Adipose tissue (tissue), 3 donors: Measurements from ENCODE around the gene AHRR. TPM values are rescaled to one million over a fixed set of nuclear protein-coding genes. Genes with fewer than 3 reads are reported as not detected.

Experiments used
- H3K27ac ChIP-seq: one replicate; pipeline ENCODE4 v1.5.1; 2013; ENCODE audit warnings: low read depth, low read length
- WGBS, 3 donors: extraction: QIAGEN DNeasy Blood & Tissue Kit; methylation state at CpG; one replicate each; pipeline ENCODE4 v1.1.7; 2013; 5-methylcytosine and 5-hydroxymethylcytosine counted together
- polyA plus RNA-seq, 3 donors: library from polyadenylated mRNA; stranded (reverse); fragments of 200-250 nt; gene quantifications; one replicate each; pipeline ENCODE4 v1.2.3, GENCODE V29; 2013
- donor health status: healthy with polysubstance abuse.
- donor health status: Bipolar disorder and iron deficiency.
- donor health status: healthy.

The AHRR gene
- polyA plus RNA-seq, 3 donors, result 0.11 to 1.5 (median 0.28) TPM

DNA sequence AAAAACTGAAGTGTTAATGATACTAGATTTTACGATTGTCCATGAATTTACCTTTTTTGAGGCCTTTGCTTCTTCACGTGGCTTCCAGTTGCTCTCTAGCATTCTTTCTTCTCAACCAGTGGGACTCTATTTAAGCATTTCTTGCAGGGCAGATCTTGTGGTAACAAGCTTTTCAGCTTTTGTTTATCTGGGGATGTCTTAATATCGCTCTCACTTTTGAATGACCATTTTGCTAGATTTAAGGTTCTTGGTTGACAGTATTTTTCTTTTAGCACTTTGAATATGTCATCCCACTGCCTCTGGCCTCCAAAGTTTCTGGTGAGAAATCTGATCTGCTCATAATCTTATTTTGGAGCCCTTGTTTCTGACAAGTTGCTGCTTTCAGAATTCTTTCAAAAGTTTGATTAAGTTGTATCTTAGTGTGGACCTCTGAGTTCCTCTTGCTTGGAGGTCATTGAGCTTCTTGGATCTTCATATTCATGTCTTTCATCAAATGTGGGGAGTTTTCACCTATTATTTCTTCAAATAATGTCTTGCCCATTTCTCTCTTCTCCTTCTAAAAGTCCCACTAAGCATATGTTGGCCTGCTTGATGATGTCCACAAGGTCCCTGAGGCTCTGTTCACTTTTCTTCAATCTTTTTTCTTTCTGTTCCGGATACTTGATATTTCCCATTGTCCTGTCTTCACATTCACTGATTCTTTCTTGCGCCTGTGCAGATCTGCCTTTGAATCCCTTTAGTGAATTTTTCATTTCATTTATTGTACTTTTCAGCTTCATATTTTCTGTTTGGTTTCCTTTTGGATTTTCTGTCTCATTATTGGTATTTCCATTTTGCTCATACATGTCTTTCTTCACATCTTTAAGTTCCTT, 130.3 kb downstream of the AHRR start:
- 79 to 89% (median 79%) methylated on average over 5 of the region's 5 CpGs for WGBS, 3 donors
- H3K27ac ChIP-seq, result no peak overlapping the region

DNA sequence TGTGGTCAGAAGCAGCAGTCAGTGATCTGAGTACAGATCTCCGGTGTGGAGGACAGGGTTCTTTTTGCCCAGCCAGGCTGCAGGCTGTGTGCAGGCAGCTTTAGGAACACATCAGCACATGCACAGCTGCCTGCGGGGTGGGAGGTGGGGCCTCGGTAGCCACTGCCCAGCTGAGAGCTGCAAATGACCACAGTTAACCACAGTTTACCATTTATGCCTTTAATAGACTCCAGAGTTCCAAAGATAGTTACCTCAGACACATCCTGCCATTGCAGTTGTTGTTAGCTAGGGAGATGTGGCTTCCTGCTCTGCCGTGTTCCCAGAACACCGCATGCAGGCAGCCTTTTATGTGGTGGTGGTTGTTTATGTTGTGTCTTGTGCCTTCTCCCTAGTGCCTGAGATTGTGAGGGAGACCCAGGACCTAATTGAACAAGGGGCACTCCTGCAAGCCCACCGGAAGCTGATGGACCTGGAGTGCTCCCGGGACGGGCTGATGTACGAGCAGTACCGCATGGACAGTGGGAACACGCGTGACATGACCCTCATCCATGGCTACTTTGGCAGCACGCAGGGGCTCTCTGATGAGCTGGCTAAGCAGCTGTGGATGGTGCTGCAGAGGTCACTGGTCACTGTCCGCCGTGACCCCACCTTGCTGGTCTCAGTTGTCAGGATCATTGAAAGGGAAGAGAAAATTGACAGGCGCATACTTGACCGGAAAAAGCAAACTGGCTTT, 131.6 kb downstream of the AHRR start:
- 91 to 96% (median 95%) methylated on average over 17 of the region's 17 CpGs for WGBS, 3 donors
- H3K27ac ChIP-seq, result no peak overlapping the region

DNA sequence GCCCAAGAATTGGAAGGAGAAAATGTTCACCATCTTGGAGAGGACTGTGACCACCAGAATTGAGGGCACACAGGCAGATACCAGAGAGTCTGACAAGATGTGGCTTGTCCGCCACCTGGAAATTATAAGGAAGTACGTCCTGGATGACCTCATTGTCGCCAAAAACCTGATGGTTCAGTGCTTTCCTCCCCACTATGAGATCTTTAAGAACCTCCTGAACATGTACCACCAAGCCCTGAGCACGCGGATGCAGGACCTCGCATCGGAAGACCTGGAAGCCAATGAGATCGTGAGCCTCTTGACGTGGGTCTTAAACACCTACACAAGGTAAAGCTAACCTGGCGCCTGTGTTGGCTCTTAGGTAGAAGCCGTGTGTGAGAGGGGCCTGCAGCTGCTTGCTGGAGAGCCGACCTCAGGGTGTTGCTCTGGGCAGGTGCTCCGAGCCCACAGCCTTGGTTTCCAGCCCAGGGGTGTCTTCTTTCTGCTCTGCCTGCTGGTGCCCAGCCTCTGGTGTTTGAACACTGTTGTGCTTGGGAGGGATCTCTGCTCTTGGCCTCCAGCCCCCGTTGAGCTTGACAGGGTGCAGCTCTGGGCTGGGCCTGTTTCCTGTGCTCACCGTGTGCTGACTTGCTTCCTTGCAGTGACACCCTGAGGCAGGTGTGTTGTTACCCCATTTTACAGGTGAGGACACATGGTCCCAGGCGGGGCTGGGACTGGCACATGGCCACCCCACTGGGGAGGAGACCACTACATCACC, 132.4 kb downstream of the AHRR start:
- WGBS, 3 donors, result 91 to 93% (median 92%) methylated on average over 16 of the region's 16 CpGs
- no peak overlapping the region for H3K27ac ChIP-seq

DNA sequence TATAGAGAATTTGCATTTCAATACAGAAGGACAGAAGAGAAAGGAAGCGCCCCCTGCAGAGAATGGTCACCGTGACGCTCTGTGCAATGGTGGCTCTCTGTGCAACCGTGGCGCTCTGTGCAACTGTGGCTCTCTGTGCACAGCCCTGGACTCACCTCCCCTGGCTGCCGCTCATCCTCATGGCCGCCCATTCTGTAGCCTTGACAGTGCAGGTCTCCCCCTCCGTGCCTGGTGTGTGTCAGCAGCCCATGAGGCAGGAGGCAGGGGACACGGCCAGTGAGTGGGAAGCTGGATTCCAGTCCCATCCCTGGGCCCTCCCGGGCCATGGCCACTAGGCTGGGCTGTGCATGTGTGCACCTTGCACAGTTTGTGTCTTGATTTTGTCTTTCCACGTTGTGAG, 133.4 kb downstream of the AHRR start:
- H3K27ac ChIP-seq, result no peak overlapping the region
- 81 to 90% (median 88%) methylated on average over 11 of the region's 11 CpGs for WGBS, 3 donors

DNA sequence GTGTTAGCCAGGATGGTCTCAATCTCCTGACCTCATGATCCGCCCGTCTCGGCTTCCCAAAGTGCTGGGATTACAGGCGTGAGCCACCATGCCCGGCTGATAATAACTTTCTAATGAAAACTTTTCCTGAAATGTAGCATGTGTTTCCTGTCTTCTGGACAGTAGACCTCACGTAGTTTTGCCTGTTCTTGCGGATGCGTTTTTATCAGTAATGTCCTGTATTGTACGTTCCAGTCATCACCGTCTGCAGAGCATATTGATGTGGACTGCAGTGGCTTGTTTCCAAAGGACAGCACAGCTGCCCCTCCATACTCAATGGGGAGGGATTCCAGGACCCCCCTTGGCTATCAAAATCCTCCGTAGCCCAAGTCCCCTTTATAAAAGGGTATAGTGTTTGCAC, 134.3 kb downstream of the AHRR start:
- 89 to 91% (median 90%) methylated on average over 11 of the region's 11 CpGs for WGBS, 3 donors
- no peak overlapping the region for H3K27ac ChIP-seq

DNA sequence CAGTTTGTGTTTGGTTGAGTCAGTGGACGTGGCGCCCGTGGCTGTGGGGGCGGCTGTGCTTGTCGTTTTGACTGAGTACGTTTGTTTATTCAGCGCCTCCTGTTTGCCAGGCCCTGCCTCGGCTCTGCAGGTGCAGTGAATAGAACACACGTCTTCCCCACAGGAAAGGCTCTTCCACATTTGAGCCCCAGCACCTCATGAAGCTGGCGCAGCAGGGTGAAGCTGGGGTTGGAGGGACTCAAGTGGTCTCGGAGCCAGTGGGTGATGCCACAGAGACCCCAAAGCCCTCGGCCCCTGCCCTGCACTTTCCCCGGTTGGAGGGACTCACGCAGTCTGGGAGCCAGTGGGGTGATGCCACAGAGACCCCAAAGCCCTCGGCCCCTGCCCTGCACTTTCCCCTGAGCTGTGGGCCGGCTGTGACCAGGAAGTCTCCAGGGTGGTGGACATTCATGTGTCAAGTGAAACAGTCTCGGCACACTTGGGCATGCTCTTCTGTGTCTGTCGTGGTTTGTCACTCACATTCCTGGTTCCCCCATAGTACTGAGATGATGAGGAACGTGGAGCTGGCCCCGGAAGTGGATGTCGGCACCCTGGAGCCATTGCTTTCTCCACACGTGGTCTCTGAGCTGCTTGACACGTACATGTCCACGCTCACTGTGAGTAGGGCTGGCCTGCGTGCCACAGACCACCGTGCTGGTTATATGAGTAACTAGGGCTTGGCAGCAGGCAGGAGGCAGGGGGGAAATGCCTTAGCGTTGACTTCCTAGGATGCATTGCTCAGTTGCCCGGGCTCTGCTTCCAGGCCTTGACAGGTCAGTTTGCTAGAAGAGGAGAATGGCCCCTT, 135.1 kb downstream of the AHRR start:
- H3K27ac ChIP-seq, result no peak overlapping the region
- WGBS, 3 donors, result 86 to 92% (median 88%) methylated on average over 28 of the region's 28 CpGs

DNA sequence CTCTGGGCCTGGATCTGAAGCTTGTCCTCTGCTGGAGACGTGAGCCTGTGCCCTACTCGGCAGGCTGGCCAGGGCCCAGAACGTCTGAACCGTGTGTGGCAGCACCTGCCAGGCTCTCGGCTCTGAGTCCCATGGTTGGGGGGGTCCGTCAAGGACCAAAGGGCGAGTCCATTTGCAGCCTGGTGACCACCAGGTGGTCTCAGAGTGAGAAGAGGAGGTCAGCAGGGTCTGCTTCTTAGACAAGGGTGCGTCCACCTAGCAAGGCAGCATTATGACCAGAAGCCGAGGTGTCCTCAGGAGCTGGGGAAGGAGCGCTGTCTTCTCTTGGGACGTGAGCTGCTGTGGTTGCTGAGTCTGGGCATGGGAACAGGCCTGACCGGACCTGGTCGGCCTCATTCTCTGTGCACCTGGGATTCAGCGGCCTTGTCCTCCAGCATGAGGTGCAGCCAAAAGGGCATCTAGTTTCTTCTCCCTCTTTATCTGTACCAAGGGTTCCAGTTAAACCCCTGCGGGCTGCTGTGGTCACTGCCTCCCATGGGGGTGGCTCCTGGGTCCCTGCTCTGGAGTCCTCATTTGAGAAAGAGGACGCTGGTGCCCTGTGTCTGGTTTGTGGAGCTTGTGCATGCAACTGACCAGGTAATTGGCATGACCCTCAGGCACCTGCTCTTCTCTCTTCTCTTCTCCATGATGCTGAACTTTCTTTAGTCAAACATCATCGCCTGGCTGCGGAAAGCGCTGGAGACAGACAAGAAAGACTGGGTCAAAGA, 135.9 kb downstream of the AHRR start:
- no peak overlapping the region for H3K27ac ChIP-seq
- 86 to 95% (median 95%) methylated on average over 19 of the region's 19 CpGs for WGBS, 3 donors

DNA sequence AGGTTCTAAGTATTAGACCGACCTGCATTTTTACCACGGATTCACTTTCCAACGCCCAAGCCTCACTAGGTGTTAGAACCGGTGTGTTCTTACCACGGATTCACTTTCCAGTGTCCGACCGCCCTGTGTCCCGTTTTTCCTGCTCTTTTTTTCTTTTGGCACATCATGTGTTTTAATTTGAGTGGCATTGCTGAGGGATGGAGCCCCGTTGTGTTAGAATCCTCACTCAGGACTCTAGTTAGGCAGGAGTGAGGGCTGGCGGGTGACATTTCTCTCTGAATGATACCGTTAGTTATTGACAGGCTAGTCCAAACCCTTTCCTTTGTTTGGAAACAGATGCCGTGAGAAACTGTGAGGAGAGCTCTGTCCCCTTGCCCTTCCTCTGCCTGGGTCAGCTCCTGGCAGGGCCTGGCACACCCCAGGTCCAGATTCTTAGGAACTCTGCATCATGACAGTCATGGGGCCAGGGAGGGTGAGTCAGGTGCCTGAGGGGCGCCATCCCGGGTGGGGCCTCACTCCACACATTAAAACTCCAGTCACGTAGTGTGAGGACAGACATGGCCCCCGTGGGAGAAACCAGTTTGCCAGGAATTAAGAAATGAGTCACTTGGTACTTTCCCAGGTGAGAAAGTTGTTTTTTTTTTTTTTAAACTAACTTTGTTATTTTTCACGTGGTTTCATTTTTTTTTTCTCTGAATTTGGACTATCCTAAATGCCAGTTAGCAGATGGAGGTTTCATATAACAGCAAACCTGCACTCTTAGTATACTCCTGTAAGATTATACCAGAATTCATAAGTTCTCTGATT, 137.2 kb downstream of the AHRR start:
- no peak overlapping the region for H3K27ac ChIP-seq
- WGBS, 3 donors, result 77 to 81% (median 78%) methylated on average over 17 of the region's 17 CpGs

DNA sequence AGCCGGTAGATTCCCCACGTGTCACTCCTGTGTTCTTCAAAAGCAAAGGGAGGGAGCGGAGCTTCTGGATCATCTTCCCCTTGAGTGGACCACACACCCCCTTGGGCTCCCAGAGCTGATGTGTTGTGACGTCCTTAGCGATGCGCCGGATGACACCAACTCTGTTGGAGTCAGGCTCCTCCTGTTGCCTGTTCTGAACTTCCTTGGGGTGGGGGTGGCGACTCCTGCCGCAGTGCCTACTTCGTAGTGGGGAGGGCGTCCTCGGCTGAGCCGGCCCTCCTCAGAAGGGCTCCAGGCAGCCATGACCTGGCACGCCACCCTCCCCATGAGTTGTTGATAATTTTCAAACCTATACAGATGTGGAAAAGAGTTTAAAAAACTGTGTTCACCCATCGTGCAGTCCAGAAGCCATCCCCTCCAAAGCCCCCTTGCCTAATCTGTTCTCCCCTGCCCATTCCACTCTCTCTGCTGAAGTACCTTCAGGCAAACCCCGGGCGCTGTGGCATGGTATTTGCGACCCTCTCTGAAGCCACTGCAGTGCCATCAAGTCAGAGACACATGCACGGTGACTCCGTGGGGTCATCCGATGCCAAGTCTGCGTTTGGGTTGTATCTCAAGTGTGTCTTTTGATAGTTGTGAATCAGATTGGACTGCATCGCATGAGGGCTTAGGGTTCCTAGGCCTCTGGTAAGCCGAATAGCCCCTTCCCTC, 138.2 kb downstream of the AHRR start:
- 96 to 97% (median 97%) methylated on average over 24 of the region's 24 CpGs for WGBS, 3 donors
- H3K27ac ChIP-seq, result no peak overlapping the region

DNA sequence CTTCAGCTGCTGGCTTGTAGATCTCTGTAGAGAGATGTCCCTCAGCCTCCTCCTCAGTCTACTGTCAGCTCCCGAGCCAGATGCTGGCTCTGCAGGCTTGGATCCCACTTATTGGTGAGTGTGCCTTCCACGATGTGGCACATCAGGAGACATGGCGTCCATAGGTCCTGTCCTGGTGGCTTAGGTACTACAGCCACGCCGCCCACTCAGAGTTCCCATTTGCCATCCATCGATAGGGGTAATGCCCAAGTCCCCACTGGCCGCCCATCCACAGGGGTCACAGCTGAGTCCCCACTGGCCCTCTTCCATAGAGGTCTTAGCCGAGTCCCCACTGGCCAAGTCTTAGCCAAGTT, 138.7 kb downstream of the AHRR start:
- 99 to 100% (median 100%) methylated on average over 8 of the region's 8 CpGs for WGBS, 3 donors
- no peak overlapping the region for H3K27ac ChIP-seq

DNA sequence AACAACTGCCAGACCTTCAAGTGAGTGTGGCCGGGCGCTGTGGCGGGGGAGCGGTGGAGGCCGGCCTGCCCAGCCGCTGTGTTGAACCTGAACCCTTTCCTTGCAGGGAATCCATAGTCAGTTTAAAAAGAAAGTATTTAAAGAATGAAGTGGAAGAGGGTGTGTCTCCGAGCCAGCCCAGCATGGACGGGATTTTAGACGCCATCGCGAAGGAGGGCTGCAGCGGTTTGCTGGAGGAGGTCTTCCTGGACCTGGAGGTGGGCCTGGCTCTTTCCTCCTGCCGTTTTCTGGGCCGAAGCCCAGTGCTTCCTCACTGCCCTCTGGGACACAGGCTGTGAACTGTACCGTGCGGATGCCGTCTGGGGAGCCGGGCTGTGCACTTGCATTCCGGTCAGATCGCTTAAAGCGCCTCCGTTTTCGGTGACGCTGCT, 140.6 kb downstream of the AHRR start:
- no peak overlapping the region for H3K27ac ChIP-seq
- 92 to 96% (median 95%) methylated on average over 24 of the region's 24 CpGs for WGBS, 3 donors

DNA sequence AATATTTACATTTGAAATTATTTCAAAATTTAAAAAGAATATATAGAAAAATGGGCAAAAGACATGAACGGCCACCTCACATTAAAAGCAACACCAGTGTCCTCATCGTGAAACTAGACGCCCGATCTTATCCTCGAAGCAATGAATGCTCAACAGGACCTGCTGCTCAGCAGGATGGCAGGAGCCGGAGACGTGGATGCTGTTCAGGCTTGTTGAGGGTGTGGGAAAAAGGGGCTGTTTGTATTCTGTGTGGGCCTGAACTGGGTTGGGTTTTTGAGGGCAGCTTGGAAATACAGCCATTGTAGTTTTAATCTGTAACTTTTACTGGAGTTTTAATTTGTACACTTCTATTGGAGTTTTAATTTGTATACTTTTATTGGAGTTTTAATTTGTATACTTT, 141.8 kb downstream of the AHRR start:
- H3K27ac ChIP-seq, result no peak overlapping the region
- WGBS, 3 donors, result 78 to 83% (median 82%) methylated on average over 7 of the region's 7 CpGs

DNA sequence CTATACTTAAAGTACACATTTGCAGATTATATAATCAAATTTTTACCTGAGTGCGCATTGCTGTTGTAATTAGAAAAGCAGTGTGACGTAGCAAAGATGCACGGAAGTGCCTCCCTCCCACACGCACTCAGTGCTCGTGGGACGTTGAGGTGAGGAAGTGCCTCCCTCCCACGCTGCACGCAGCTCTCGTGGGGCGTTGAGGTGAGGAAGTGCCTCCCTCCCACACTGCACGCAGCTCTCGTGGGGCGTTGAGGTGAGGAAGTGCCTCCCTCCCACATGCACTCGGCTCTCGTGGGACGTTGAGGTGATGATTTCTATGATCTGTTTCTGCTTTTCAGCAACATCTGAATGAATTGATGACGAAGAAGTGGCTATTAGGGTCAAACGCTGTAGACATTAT, 142.4 kb downstream of the AHRR start:
- H3K27ac ChIP-seq, result no peak overlapping the region
- 56 to 74% (median 73%) methylated on average over 18 of the region's 18 CpGs for WGBS, 3 donors

DNA sequence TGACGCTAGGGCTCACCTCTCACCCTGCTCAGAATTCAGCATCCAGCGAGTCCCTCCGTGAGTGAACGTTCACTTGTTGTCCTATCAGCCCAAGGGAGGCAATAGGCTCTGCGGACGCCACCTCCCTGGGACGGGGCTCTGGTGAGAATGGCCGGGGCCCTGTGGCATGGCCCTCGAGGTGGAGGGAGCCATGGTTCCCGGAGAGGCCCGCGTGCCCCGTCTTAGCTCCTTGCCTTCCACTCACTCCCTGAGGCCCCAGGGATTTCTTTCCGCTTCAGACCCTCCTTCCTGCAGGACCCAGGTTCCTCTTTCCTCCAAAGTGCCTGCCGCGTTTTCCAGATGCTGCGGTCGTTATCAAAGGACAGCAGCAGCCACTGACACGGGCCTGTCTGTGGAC, 142.9 kb downstream of the AHRR start:
- no peak overlapping the region for H3K27ac ChIP-seq
- WGBS, 3 donors, result 90 to 94% (median 93%) methylated on average over 19 of the region's 19 CpGs

DNA sequence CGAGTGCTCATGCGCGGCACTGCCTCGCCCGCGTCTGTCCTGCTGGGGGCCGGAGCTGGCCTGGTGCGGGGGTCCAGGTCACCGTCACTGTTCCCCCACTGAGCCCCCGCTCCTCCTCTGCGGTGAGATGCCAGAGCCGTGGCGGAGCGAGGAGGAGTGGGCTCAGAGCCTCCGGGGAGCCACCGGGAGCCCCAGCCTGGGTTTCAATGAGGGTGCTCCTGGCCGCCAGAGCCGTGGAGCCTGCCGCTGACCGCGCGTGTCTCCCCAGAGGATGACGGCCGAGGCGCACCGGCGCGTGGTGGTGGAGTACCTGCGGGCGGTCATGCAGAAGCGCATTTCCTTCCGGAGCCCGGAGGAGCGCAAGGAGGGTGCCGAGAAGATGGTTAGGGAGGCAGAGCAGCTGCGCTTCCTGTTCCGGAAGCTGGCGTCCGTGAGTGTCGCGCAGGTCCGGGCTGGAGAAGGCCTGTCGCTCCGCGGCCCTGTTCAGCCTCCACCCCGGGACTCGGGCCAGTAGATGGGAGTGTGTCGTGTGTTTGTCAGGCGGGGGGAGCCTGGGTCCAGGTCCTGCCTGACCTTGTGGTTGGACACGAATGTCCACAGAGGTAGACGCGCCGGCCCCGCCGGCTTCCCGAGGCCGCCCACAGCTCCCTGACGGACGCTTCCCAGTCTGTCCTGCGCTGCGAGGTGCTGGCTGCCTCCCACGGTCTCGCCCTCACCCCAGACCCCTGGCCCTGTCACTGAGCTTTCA, 143.5 kb downstream of the AHRR start:
- 94 to 95% (median 95%) methylated on average over 61 to 63 of the region's 63 CpGs for WGBS, 3 donors
- no peak overlapping the region for H3K27ac ChIP-seq
